ENCODE data around the gene ATP2C1.

GRCh38 chr3:130916507-130917167, 22.8 kb downstream of the ATP2C1 start:
- no peak for TF ChIP-seq CTCF (IDR thresholded peaks at IDR 0.05)
- no peak for TF ChIP-seq POLR2A (IDR thresholded peaks at IDR 0.05)

All from lower leg skin (tissue), 3 donors.